Measurements from ENCODE around the gene ST6GALNAC3. TPM values are rescaled to one million over a fixed set of nuclear protein-coding genes. Genes with fewer than 3 reads are reported as not detected.
A peak's percentile ranks its signal among the peaks of the same experiment; 100 is the strongest.

Gene ST6GALNAC3
- total RNA-seq, result 1.8 TPM
- 1.2 TPM for polyA plus RNA-seq
- long read RNA-seq, donor 1, result 0 reads
- long read RNA-seq, donor 2, result 0 reads
- long read RNA-seq, donor 3, result 0 reads
- long read RNA-seq, donor 4, result 0 reads
- long read RNA-seq, donor 5, result 0 reads
- long read RNA-seq, donor 6, result 0 reads
- long read RNA-seq, donor 7, result 0 reads
- long read RNA-seq, donor 8, result 0 reads
- long read RNA-seq, donor 9, result 0 reads
- long read RNA-seq, donor 10, result 0 reads

- Histone ChIP-seq H3K4me3 (ENCODE audit: low read length in 2 of 2) (peak within 1 kb of the TSS; percentile 65), H3K27ac (ENCODE audit: low read depth in 1 of 2, low read length in 1 of 2) (peak within 1 kb of the TSS in 1 of 2 donors; percentile 48), H3K9me3 (ENCODE audit: control insufficient read depth in 2 of 2, insufficient read depth in 1 of 2, low read length in 1 of 2) (no peaks in the 10 kb centered on the region), H3K4me1 (ENCODE audit: control insufficient read depth in 2 of 2, insufficient read depth in 2 of 2, low read length in 2 of 2) (peaks cover 3 to 14% of the 10 kb centered on the region in 2 donors), H3K27me3 (ENCODE audit: control insufficient read depth in 2 of 2, insufficient read depth in 1 of 2, low read length in 1 of 2) (peaks cover 2 to 6% of the 10 kb centered on the region in 2 donors), H3K36me3 (ENCODE audit: control insufficient read depth in 2 of 2, insufficient read depth in 2 of 2, low read length in 1 of 2) (no peaks in the 10 kb centered on the region)
- DNase-seq (ENCODE audit: low read depth in 6 of 9, low spot score in 9 of 9), result peak; percentile 53 to 91 (median 79)
- WGBS, result 1% methylated on average over 59 of the region's 59 CpGs
Measured at GRCh38 chr1:76074321-76075187, at the start of gene ST6GALNAC3. ST6GALNAC3 (plus strand) TSS chr1:76074746.

GRCh38 chr1:76027341-76027740 is 47.2 kb upstream of the ST6GALNAC3 start:
- peaks cover 0 to 2% of the 10 kb centered on the region in 2 donors for H3K4me1 ChIP-seq (ENCODE audit: control insufficient read depth in 2 of 2, insufficient read depth in 2 of 2, low read length in 2 of 2)
- no peaks in the 10 kb centered on the region for H3K36me3 ChIP-seq (ENCODE audit: control insufficient read depth in 2 of 2, insufficient read depth in 2 of 2, low read length in 1 of 2)
- WGBS, result 95% methylated on average over 4 of the region's 4 CpGs
- no peaks in the 10 kb centered on the region for H3K27me3 ChIP-seq (ENCODE audit: control insufficient read depth in 2 of 2, insufficient read depth in 1 of 2, low read length in 1 of 2)
- H3K9me3 ChIP-seq (ENCODE audit: control insufficient read depth in 2 of 2, insufficient read depth in 1 of 2, low read length in 1 of 2), result no peaks in the 10 kb centered on the region
- H3K27ac ChIP-seq (ENCODE audit: low read depth in 1 of 2, low read length in 1 of 2), result no peak overlapping the region
- no peak overlapping the region for H3K4me3 ChIP-seq (ENCODE audit: low read length in 2 of 2)
- no peak for DNase-seq (ENCODE audit: low read depth in 6 of 9, low spot score in 9 of 9)

- Histone ChIP-seq H3K27me3 (ENCODE audit: control insufficient read depth in 2 of 2, insufficient read depth in 1 of 2, low read length in 1 of 2) (no peaks in the 10 kb centered on the region), H3K9me3 (ENCODE audit: control insufficient read depth in 2 of 2, insufficient read depth in 1 of 2, low read length in 1 of 2) (no peaks in the 10 kb centered on the region), H3K4me3 (ENCODE audit: low read length in 2 of 2) (no peak overlapping the region), H3K4me1 (ENCODE audit: control insufficient read depth in 2 of 2, insufficient read depth in 2 of 2, low read length in 2 of 2) (no peaks in the 10 kb centered on the region), H3K27ac (ENCODE audit: low read depth in 1 of 2, low read length in 1 of 2) (no peak overlapping the region), H3K36me3 (ENCODE audit: control insufficient read depth in 2 of 2, insufficient read depth in 2 of 2, low read length in 1 of 2) (no peaks in the 10 kb centered on the region)
- DNase-seq (ENCODE audit: low read depth in 6 of 9, low spot score in 9 of 9), result no peak
- 60% methylated on average over 1 of the region's 1 CpG for WGBS
Measured at GRCh38 chr1:76029331-76029730, 45.2 kb upstream of the ST6GALNAC3 start.

- Histone ChIP-seq H3K9me3 (ENCODE audit: control insufficient read depth in 2 of 2, insufficient read depth in 1 of 2, low read length in 1 of 2) (no peaks in the 10 kb centered on the region), H3K4me3 (ENCODE audit: low read length in 2 of 2) (no peak overlapping the region), H3K27ac (ENCODE audit: low read depth in 1 of 2, low read length in 1 of 2) (no peak overlapping the region), H3K36me3 (ENCODE audit: control insufficient read depth in 2 of 2, insufficient read depth in 2 of 2, low read length in 1 of 2) (no peaks in the 10 kb centered on the region), H3K4me1 (ENCODE audit: control insufficient read depth in 2 of 2, insufficient read depth in 2 of 2, low read length in 2 of 2) (no peaks in the 10 kb centered on the region), H3K27me3 (ENCODE audit: control insufficient read depth in 2 of 2, insufficient read depth in 1 of 2, low read length in 1 of 2) (no peaks in the 10 kb centered on the region)
- WGBS, result 92% methylated on average over 2 of the region's 2 CpGs
- DNase-seq (ENCODE audit: low read depth in 6 of 9, low spot score in 9 of 9), result no peak
Measured at GRCh38 chr1:76031496-76031895, 43.0 kb upstream of the ST6GALNAC3 start.

- H3K4me1 ChIP-seq (ENCODE audit: control insufficient read depth in 2 of 2, insufficient read depth in 2 of 2, low read length in 2 of 2), result no peaks in the 10 kb centered on the region
- H3K9me3 ChIP-seq (ENCODE audit: control insufficient read depth in 2 of 2, insufficient read depth in 1 of 2, low read length in 1 of 2), result no peaks in the 10 kb centered on the region
- WGBS, result 94% methylated on average over 3 of the region's 3 CpGs
- H3K4me3 ChIP-seq (ENCODE audit: low read length in 2 of 2), result no peak overlapping the region
- no peaks in the 10 kb centered on the region for H3K36me3 ChIP-seq (ENCODE audit: control insufficient read depth in 2 of 2, insufficient read depth in 2 of 2, low read length in 1 of 2)
- DNase-seq (ENCODE audit: low read depth in 6 of 9, low spot score in 9 of 9), result no peak
- H3K27me3 ChIP-seq (ENCODE audit: control insufficient read depth in 2 of 2, insufficient read depth in 1 of 2, low read length in 1 of 2), result no peaks in the 10 kb centered on the region
- no peak overlapping the region for H3K27ac ChIP-seq (ENCODE audit: low read depth in 1 of 2, low read length in 1 of 2)
Measured at GRCh38 chr1:76033800-76034475, 40.6 kb upstream of the ST6GALNAC3 start.

GRCh38 chr1:76035053-76035452 is 39.5 kb upstream of the ST6GALNAC3 start:
- WGBS, result 70% methylated on average over 2 of the region's 2 CpGs
- no peaks in the 10 kb centered on the region for H3K4me1 ChIP-seq (ENCODE audit: control insufficient read depth in 2 of 2, insufficient read depth in 2 of 2, low read length in 2 of 2)
- H3K9me3 ChIP-seq (ENCODE audit: control insufficient read depth in 2 of 2, insufficient read depth in 1 of 2, low read length in 1 of 2), result no peaks in the 10 kb centered on the region
- no peak overlapping the region for H3K4me3 ChIP-seq (ENCODE audit: low read length in 2 of 2)
- H3K27ac ChIP-seq (ENCODE audit: low read depth in 1 of 2, low read length in 1 of 2), result no peak overlapping the region
- no peak for DNase-seq (ENCODE audit: low read depth in 6 of 9, low spot score in 9 of 9)
- no peaks in the 10 kb centered on the region for H3K27me3 ChIP-seq (ENCODE audit: control insufficient read depth in 2 of 2, insufficient read depth in 1 of 2, low read length in 1 of 2)
- no peaks in the 10 kb centered on the region for H3K36me3 ChIP-seq (ENCODE audit: control insufficient read depth in 2 of 2, insufficient read depth in 2 of 2, low read length in 1 of 2)

GRCh38 chr1:76037324-76037723 is 37.2 kb upstream of the ST6GALNAC3 start:
- Histone ChIP-seq H3K27me3 (ENCODE audit: control insufficient read depth in 2 of 2, insufficient read depth in 1 of 2, low read length in 1 of 2) (no peaks in the 10 kb centered on the region), H3K27ac (ENCODE audit: low read depth in 1 of 2, low read length in 1 of 2) (no peak overlapping the region), H3K4me1 (ENCODE audit: control insufficient read depth in 2 of 2, insufficient read depth in 2 of 2, low read length in 2 of 2) (no peaks in the 10 kb centered on the region), H3K4me3 (ENCODE audit: low read length in 2 of 2) (no peak overlapping the region), H3K36me3 (ENCODE audit: control insufficient read depth in 2 of 2, insufficient read depth in 2 of 2, low read length in 1 of 2) (no peaks in the 10 kb centered on the region), H3K9me3 (ENCODE audit: control insufficient read depth in 2 of 2, insufficient read depth in 1 of 2, low read length in 1 of 2) (no peaks in the 10 kb centered on the region)
- WGBS, result 83% methylated on average over 4 of the region's 4 CpGs
- DNase-seq (ENCODE audit: low read depth in 6 of 9, low spot score in 9 of 9), result no peak

GRCh38 chr1:76038287-76039004 is 36.1 kb upstream of the ST6GALNAC3 start:
- H3K36me3 ChIP-seq (ENCODE audit: control insufficient read depth in 2 of 2, insufficient read depth in 2 of 2, low read length in 1 of 2), result no peaks in the 10 kb centered on the region
- H3K4me3 ChIP-seq (ENCODE audit: low read length in 2 of 2), result no peak overlapping the region
- H3K27ac ChIP-seq (ENCODE audit: low read depth in 1 of 2, low read length in 1 of 2), result no peak overlapping the region
- H3K27me3 ChIP-seq (ENCODE audit: control insufficient read depth in 2 of 2, insufficient read depth in 1 of 2, low read length in 1 of 2), result no peaks in the 10 kb centered on the region
- H3K9me3 ChIP-seq (ENCODE audit: control insufficient read depth in 2 of 2, insufficient read depth in 1 of 2, low read length in 1 of 2), result no peaks in the 10 kb centered on the region
- no peak for DNase-seq (ENCODE audit: low read depth in 6 of 9, low spot score in 9 of 9)
- 95% methylated on average over 3 of the region's 3 CpGs for WGBS
- H3K4me1 ChIP-seq (ENCODE audit: control insufficient read depth in 2 of 2, insufficient read depth in 2 of 2, low read length in 2 of 2), result no peaks in the 10 kb centered on the region
